Endodermal cell (in vitro differentiated cells): ENCODE results near the gene RPL7A. TPM values are rescaled to one million over a fixed set of nuclear protein-coding genes. Genes with fewer than 3 reads are reported as not detected.
A peak's percentile ranks its signal among the peaks of the same experiment; 100 is the strongest.

Experiments
- DNase-seq: peaks from one replicate; pipeline ENCODE4 v3.0.0-alpha.2; 2017
- H3K27ac ChIP-seq: 2 replicates; pipeline ENCODE4 v1.5.1; 2013; ENCODE audit warnings: mild to moderate bottlenecking, low read depth, low read length, moderate library complexity
- H3K27me3 ChIP-seq: 2 replicates; pipeline ENCODE4 v1.6.1; 2013; ENCODE audit warnings: mild to moderate bottlenecking, low read length, moderate library complexity; ENCODE audit not compliant: insufficient read depth, control insufficient read depth, poor library complexity, severe bottlenecking
- H3K36me3 ChIP-seq: 2 replicates; pipeline ENCODE4 v1.7.0; 2013; ENCODE audit warnings: mild to moderate bottlenecking, low read length, moderate library complexity; ENCODE audit not compliant: control insufficient read depth, insufficient read depth
- H3K4me1 ChIP-seq: one replicate; pipeline ENCODE4 v1.7.0; 2013; ENCODE audit warnings: low read length; ENCODE audit not compliant: control insufficient read depth, insufficient read depth
- H3K4me3 ChIP-seq: 2 replicates; pipeline ENCODE4 v1.5.1; 2013; ENCODE audit warnings: mild to moderate bottlenecking, low read length, moderate library complexity
- H3K9ac ChIP-seq: 2 replicates; pipeline ENCODE4 v1.6.1; 2013; ENCODE audit warnings: mild to moderate bottlenecking, low read length, moderate library complexity; ENCODE audit not compliant: poor library complexity, severe bottlenecking; ENCODE audit errors: extremely low read depth
- H3K9me3 ChIP-seq: 2 replicates; pipeline ENCODE4 v1.6.1; 2013; ENCODE audit warnings: mild to moderate bottlenecking, low read length, moderate library complexity; ENCODE audit not compliant: control insufficient read depth
- H3K27ac Mint-ChIP-seq: 2 replicates; pipeline ENCODE4 v1.8.0; 2020; ENCODE audit warnings: mixed read lengths
- H3K27me3 Mint-ChIP-seq: 2 replicates; pipeline ENCODE4 v1.8.0; 2021; ENCODE audit warnings: mild to moderate bottlenecking, mixed read lengths; ENCODE audit not compliant: insufficient read depth
- H3K36me3 Mint-ChIP-seq: 2 replicates; pipeline ENCODE4 v1.8.0; 2020; ENCODE audit warnings: low read depth, mixed read lengths
- H3K4me1 Mint-ChIP-seq: 2 replicates; pipeline ENCODE4 v1.8.0; 2020; ENCODE audit warnings: mixed read lengths
- H3K4me3 Mint-ChIP-seq: 2 replicates; pipeline ENCODE4 v1.8.0; 2020; ENCODE audit warnings: mild to moderate bottlenecking, moderate library complexity, mixed read lengths
- H3K9me3 Mint-ChIP-seq: 2 replicates; pipeline ENCODE4 v1.8.0; 2020; ENCODE audit warnings: mild to moderate bottlenecking, mixed read lengths
- WGBS, 2 experiments: methylation state at CpG; one replicate each; pipeline versions ENCODE4 v1.1.5 to v1.1.7; 2013; ENCODE audit warnings: missing lambda C conversion rate in 2 of 2, mixed read lengths in 1 of 2; ENCODE audit not compliant: insufficient coverage in 1 of 2, insufficient read length in 1 of 2; 5-methylcytosine and 5-hydroxymethylcytosine counted together
- total RNA-seq, 2 donors: library from RNA; stranded (reverse); fragmentation: NEBNext Ultra II Directional in 1 of 2; extraction: Animal tissue kit (Norgen Biotek cat#: 25700) in 1 of 2; gene quantifications; 2 replicates in 1 of 2; 3 replicates in 1 of 2; pipeline ENCODE4 v1.2.1, GENCODE V29; 2021
- TF ChIP-seq, protein P1 (sequence below): fragments of 200-600 bp; sonication (generic); conservative IDR thresholded peaks from 2 replicates; pipeline ENCODE4 v1.5.0; 2021; ENCODE audit warnings: antibody characterized with exemption, mild to moderate bottlenecking

The RPL7A gene
- total RNA-seq, 2 donors from 2014 or later = 2,418 to 2,634 TPM

- Histone ChIP-seq H3K9me3 (no peaks in the 10 kb centered on the region), H3K4me3 (no peak overlapping the region), H3K4me1 (no peaks in the 10 kb centered on the region), H3K27me3 (no peaks in the 10 kb centered on the region), H3K36me3 (peaks cover 65% of the 10 kb centered on the region), H3K27ac (no peak overlapping the region), H3K9ac (no peak overlapping the region)
- Mint-ChIP-seq H3K36me3 (peaks cover 73% of the 10 kb centered on the region), H3K27ac (peak overlapping the region; percentile 61), H3K27me3 (no peaks in the 10 kb centered on the region), H3K9me3 (no peaks in the 10 kb centered on the region), H3K4me3 (no peak overlapping the region), H3K4me1 (peaks cover 3% of the 10 kb centered on the region)
- no peak for DNase-seq
- 93 to 98% methylated on average over 7 to 15 of the region's 15 CpGs for WGBS, 2 experiments
- TF ChIP-seq, protein P1, sequence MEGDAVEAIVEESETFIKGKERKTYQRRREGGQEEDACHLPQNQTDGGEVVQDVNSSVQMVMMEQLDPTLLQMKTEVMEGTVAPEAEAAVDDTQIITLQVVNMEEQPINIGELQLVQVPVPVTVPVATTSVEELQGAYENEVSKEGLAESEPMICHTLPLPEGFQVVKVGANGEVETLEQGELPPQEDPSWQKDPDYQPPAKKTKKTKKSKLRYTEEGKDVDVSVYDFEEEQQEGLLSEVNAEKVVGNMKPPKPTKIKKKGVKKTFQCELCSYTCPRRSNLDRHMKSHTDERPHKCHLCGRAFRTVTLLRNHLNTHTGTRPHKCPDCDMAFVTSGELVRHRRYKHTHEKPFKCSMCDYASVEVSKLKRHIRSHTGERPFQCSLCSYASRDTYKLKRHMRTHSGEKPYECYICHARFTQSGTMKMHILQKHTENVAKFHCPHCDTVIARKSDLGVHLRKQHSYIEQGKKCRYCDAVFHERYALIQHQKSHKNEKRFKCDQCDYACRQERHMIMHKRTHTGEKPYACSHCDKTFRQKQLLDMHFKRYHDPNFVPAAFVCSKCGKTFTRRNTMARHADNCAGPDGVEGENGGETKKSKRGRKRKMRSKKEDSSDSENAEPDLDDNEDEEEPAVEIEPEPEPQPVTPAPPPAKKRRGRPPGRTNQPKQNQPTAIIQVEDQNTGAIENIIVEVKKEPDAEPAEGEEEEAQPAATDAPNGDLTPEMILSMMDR = no peak
These were observed 6.5 kb upstream of the RPL7A start for GRCh38 chr9:133341369-133342068.

DNA sequence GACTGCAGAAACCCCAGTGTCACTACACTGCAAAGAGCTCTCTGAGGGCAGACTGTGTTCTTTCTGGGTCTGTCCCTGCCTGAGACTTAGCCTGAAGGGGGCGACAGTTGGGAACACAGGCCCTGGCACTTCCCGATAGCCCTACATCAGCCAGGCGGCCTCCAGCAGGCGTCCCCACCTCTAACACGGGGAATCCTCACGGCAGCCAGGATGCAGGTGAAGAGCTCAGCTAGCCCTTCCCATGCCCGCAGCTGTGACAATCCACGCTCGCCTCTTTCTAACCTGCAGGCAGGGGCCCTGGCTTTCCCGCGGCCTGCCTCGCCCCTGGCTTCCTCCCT lies 6.0 kb upstream of the RPL7A start:
- H3K4me1 ChIP-seq = no peaks in the 10 kb centered on the region
- no peaks in the 10 kb centered on the region for H3K9me3 ChIP-seq
- Mint-ChIP-seq H3K36me3 (peaks cover 76% of the 10 kb centered on the region), H3K4me1 (peaks cover 8% of the 10 kb centered on the region), H3K27ac (peak overlapping the region; percentile 61), H3K9me3 (no peaks in the 10 kb centered on the region), H3K27me3 (no peaks in the 10 kb centered on the region), H3K4me3 (no peak overlapping the region)
- no peak overlapping the region for H3K9ac ChIP-seq
- H3K27me3 ChIP-seq = no peaks in the 10 kb centered on the region
- 87 to 90% methylated on average over 12 of the region's 12 CpGs for WGBS, 2 experiments
- TF ChIP-seq, protein P1 = peak; percentile 73
- peak; percentile 90 for DNase-seq
- no peak overlapping the region for H3K27ac ChIP-seq
- no peak overlapping the region for H3K4me3 ChIP-seq
- peaks cover 65% of the 10 kb centered on the region for H3K36me3 ChIP-seq

- no peaks in the 10 kb centered on the region for H3K4me1 ChIP-seq
- no peak overlapping the region for H3K27ac ChIP-seq
- peaks cover 65% of the 10 kb centered on the region for H3K36me3 ChIP-seq
- Mint-ChIP-seq H3K36me3 (peaks cover 76% of the 10 kb centered on the region), H3K9me3 (no peaks in the 10 kb centered on the region), H3K4me1 (peaks cover 8% of the 10 kb centered on the region), H3K27ac (no peak overlapping the region), H3K4me3 (no peak overlapping the region), H3K27me3 (no peaks in the 10 kb centered on the region)
- TF ChIP-seq, protein P1 = no peak
- no peaks in the 10 kb centered on the region for H3K27me3 ChIP-seq
- no peak overlapping the region for H3K4me3 ChIP-seq
- H3K9ac ChIP-seq = no peak overlapping the region
- H3K9me3 ChIP-seq = no peaks in the 10 kb centered on the region
- WGBS, 2 experiments = 81 to 91% methylated on average over 7 to 11 of the region's 11 CpGs
- peak; percentile 71 for DNase-seq
These were observed 5.4 kb upstream of the RPL7A start for GRCh38 chr9:133342570-133342969.
